Endothelial cell of umbilical vein (primary cell): ENCODE data around the gene MALL.
"Not testable (repeated sequence)": the region's sequence is repeated elsewhere in the genome, so short reads cannot be mapped to it uniquely, and the experiment has no call there.

Source experiments
- EZH2 ChIP-seq: IDR thresholded peaks from 2 replicates; pipeline ENCODE4 v1.6.1; 2012; ENCODE audit warnings: borderline replicate concordance, low read depth, mild to moderate bottlenecking, moderate library complexity, low read length, inconsistent platforms; ENCODE audit not compliant: severe bottlenecking
- JUN ChIP-seq: IDR thresholded peaks from 2 replicates; pipeline ENCODE4 v1.6.1; 2011; ENCODE audit warnings: borderline replicate concordance, low read depth; ENCODE audit not compliant: insufficient read length, insufficient read depth

DNA sequence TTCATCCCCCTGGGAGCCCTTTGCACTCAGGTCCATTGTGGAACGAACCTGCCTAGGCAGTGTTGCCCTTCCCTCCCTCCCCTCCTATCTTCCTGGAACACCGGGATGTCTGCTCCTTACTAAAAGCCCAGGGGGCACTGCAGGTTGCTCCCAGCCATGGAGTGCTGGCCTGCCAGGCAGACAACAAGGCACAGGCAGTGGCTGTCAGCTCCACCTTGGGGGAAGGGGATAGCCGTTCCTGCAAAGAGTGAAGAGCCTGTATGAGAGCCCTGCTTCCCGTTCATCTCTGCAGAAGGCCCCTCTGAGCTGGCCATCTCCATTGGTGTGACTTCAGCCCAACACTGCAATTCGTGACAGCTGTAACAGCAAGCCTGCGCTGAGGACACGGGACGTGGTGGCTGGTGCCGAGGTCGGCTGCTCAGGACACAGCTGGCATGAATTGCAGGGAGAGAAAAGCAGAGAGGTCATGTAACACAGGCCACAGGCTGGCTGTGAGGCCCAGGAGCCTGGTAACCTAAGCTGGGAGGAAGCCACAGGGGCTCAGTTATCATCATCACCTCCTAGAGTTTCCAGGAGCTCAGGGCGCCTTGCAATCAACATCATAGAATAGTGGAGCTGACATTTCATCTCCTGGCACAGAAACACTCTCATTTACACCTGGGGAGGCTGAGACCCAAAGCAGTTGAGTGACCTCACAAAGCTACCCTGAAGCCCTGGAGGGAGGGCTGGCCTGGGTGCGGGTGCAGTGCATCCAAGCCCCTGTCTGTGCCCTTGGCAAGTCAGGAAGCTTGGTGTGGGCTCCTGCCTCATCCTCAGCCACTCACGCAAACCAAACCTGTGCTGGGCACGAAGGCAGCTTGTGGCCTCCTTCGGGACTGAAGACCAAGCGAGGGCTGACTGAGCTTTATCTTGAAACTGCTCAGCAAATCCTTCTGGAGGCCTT is 67.1 kb downstream of the MALL start:
- not testable (repeated sequence) for TF ChIP-seq EZH2, JUN
